NAMALWA (cell line): ENCODE results near the gene F5.
A peak's percentile ranks its signal among the peaks of the same experiment; 100 is the strongest.

Source experiments
- DNase-seq: peaks from one replicate; pipeline ENCODE4 v3.0.0-alpha.2; 2015; ENCODE audit warnings: low spot score

Gene F5

GRCh38 chr1:169588112-169588511 is 1.8 kb upstream of the F5 start:
- no peak for DNase-seq

- no peak for DNase-seq
Measured at GRCh38 chr1:169586067-169586394, 250 bp downstream of the F5 start.

- DNase-seq: no peak
Measured at GRCh38 chr1:169585181-169585580, 1.1 kb downstream of the F5 start.

GRCh38 chr1:169584483-169585144 is 1.7 kb downstream of the F5 start:
- no peak for DNase-seq

- no peak for DNase-seq
Measured at GRCh38 chr1:169577981-169578738, 8.1 kb downstream of the F5 start.

- DNase-seq: no peak
Measured at GRCh38 chr1:169576935-169577331, 9.3 kb downstream of the F5 start.

- DNase-seq: no peak
Measured at GRCh38 chr1:169576241-169576934, 9.9 kb downstream of the F5 start.

- DNase-seq: no peak
Measured at GRCh38 chr1:169574336-169574735, 11.9 kb downstream of the F5 start.

- DNase-seq: no peak
Measured at GRCh38 chr1:169572187-169572586, 14.1 kb downstream of the F5 start.

GRCh38 chr1:169571450-169571849 is 14.8 kb downstream of the F5 start:
- DNase-seq: no peak

- no peak for DNase-seq
Measured at GRCh38 chr1:169570172-169570574, 16.1 kb downstream of the F5 start.

GRCh38 chr1:169568497-169568896 is 17.8 kb downstream of the F5 start:
- no peak for DNase-seq

- no peak for DNase-seq
Measured at GRCh38 chr1:169565335-169566271, 20.7 kb downstream of the F5 start.

- DNase-seq: no peak
Measured at GRCh38 chr1:169563650-169564049, 22.6 kb downstream of the F5 start.

GRCh38 chr1:169563019-169563615 is 23.2 kb downstream of the F5 start:
- no peak for DNase-seq

- no peak for DNase-seq
Measured at GRCh38 chr1:169561692-169562091, 24.6 kb downstream of the F5 start.

GRCh38 chr1:169557131-169557530 is 29.1 kb downstream of the F5 start:
- DNase-seq: no peak

GRCh38 chr1:169550294-169550693 is 36.0 kb downstream of the F5 start:
- DNase-seq: peak; percentile 72

- no peak for DNase-seq
Measured at GRCh38 chr1:169548282-169548681, 38.0 kb downstream of the F5 start.

GRCh38 chr1:169546087-169546995 is 39.9 kb downstream of the F5 start:
- peak; percentile 88 for DNase-seq

- DNase-seq: no peak
Measured at GRCh38 chr1:169545472-169545871, 40.8 kb downstream of the F5 start.
